Measurements from ENCODE around the gene SLC10A4.
A peak's percentile ranks its signal among the peaks of the same experiment; 100 is the strongest.

Gene SLC10A4

GRCh38 chr4:48490012-48490679 is 7.0 kb downstream of the SLC10A4 start, which contains the start of gene ZAR1:
Gene ZAR1 (plus strand): TSS chr4:48490252. CDS start chr4:48490292, 40 bp downstream.
- DNase-seq = peak in 1 of 2 experiments; percentile 32

GRCh38 chr4:48490680-48491513 is 7.8 kb downstream of the SLC10A4 start:
- DNase-seq = no peak

GRCh38 chr4:48491514-48492176 is 8.5 kb downstream of the SLC10A4 start:
- DNase-seq = no peak

- DNase-seq = no peak
Measured at GRCh38 chr4:48493452-48494100, 10.4 kb downstream of the SLC10A4 start.

- DNase-seq = no peak
Measured at GRCh38 chr4:48495941-48496340, 12.8 kb downstream of the SLC10A4 start.

- no peak for DNase-seq
Measured at GRCh38 chr4:48498895-48499294, 15.8 kb downstream of the SLC10A4 start.

- no peak for DNase-seq
Measured at GRCh38 chr4:48499551-48500066, 16.5 kb downstream of the SLC10A4 start.

- no peak for DNase-seq
Measured at GRCh38 chr4:48503233-48504025, 20.3 kb downstream of the SLC10A4 start.

- DNase-seq = no peak
Measured at GRCh38 chr4:48504026-48504330, 20.8 kb downstream of the SLC10A4 start.

GRCh38 chr4:48504352-48504751 is 21.2 kb downstream of the SLC10A4 start:
- DNase-seq = no peak

- no peak for DNase-seq
Measured at GRCh38 chr4:48506716-48507115, 23.6 kb downstream of the SLC10A4 start.

- no peak for DNase-seq
Measured at GRCh38 chr4:48509543-48509942, 26.4 kb downstream of the SLC10A4 start.

GRCh38 chr4:48518143-48518542 is 35.0 kb downstream of the SLC10A4 start:
- no peak for DNase-seq

- no peak for DNase-seq
Measured at GRCh38 chr4:48526406-48526805, 43.3 kb downstream of the SLC10A4 start.

- DNase-seq = no peak
Measured at GRCh38 chr4:48538358-48538757, 55.2 kb downstream of the SLC10A4 start.

Data from activated T-cell treated with anti-CD3 and anti-CD28 coated beads, Interleukin-2, amount 50 U/mL, for 48 hours (primary cell).